Measurements from ENCODE around the gene TMEM74B.
"Not testable (repeated sequence)": the region's sequence is repeated elsewhere in the genome, so short reads cannot be mapped to it uniquely, and the experiment has no call there.

TMEM74B gene

GRCh38 chr20:1177680-1178079 is 7.1 kb downstream of the TMEM74B start:
- DNase-seq = no peak

- no peak for DNase-seq
Observed at GRCh38 chr20:1174787-1175186, 10.0 kb downstream of the TMEM74B start.

GRCh38 chr20:1173698-1174097 is 11.1 kb downstream of the TMEM74B start:
- DNase-seq = no peak

GRCh38 chr20:1171461-1172093 is 13.2 kb downstream of the TMEM74B start:
- DNase-seq = no peak

- DNase-seq = no peak
Observed at GRCh38 chr20:1169224-1169623, 15.6 kb downstream of the TMEM74B start.

GRCh38 chr20:1166948-1167720 is 17.6 kb downstream of the TMEM74B start:
- no peak for DNase-seq

- DNase-seq = no peak
Observed at GRCh38 chr20:1165941-1166340, 18.8 kb downstream of the TMEM74B start.

GRCh38 chr20:1165521-1165920 is 19.3 kb downstream of the TMEM74B start:
- no peak for DNase-seq

GRCh38 chr20:1164871-1165270 is 19.9 kb downstream of the TMEM74B start:
- no peak for DNase-seq

- DNase-seq = no peak
Observed at GRCh38 chr20:1163653-1164052, 21.1 kb downstream of the TMEM74B start.

GRCh38 chr20:1163105-1163504 is 21.7 kb downstream of the TMEM74B start:
- DNase-seq = no peak

GRCh38 chr20:1160991-1161390 is 23.8 kb downstream of the TMEM74B start:
- DNase-seq = no peak

- DNase-seq = no peak
Observed at GRCh38 chr20:1160496-1160895, 24.3 kb downstream of the TMEM74B start.

- DNase-seq = no peak
Observed at GRCh38 chr20:1155342-1155741, 29.4 kb downstream of the TMEM74B start.

GRCh38 chr20:1154691-1155090 is 30.1 kb downstream of the TMEM74B start:
- no peak for DNase-seq

- no peak for DNase-seq
Observed at GRCh38 chr20:1154226-1154625, 30.6 kb downstream of the TMEM74B start.

- DNase-seq = no peak
Observed at GRCh38 chr20:1150968-1151367, 33.8 kb downstream of the TMEM74B start.

- no peak for DNase-seq
Observed at GRCh38 chr20:1150218-1150617, 34.6 kb downstream of the TMEM74B start.

GRCh38 chr20:1149812-1150211 is 35.0 kb downstream of the TMEM74B start:
- DNase-seq = not testable (repeated sequence)

- no peak for DNase-seq
Observed at GRCh38 chr20:1146957-1147356, 37.8 kb downstream of the TMEM74B start.

GRCh38 chr20:1144401-1145172 is 40.2 kb downstream of the TMEM74B start:
- DNase-seq = no peak

GRCh38 chr20:1137236-1137635 is 47.5 kb downstream of the TMEM74B start:
- DNase-seq = no peak

- no peak for DNase-seq
Observed at GRCh38 chr20:1134836-1135235, 49.9 kb downstream of the TMEM74B start.

- DNase-seq = no peak
Observed at GRCh38 chr20:1134355-1134754, 50.4 kb downstream of the TMEM74B start.
